ENCODE measurements around the gene PDX1. TPM values are rescaled to one million over a fixed set of nuclear protein-coding genes. Genes with fewer than 3 reads are reported as not detected.

Gene PDX1
- total RNA-seq, 1 experiment from 2014 or later = 3.4 TPM

DNA sequence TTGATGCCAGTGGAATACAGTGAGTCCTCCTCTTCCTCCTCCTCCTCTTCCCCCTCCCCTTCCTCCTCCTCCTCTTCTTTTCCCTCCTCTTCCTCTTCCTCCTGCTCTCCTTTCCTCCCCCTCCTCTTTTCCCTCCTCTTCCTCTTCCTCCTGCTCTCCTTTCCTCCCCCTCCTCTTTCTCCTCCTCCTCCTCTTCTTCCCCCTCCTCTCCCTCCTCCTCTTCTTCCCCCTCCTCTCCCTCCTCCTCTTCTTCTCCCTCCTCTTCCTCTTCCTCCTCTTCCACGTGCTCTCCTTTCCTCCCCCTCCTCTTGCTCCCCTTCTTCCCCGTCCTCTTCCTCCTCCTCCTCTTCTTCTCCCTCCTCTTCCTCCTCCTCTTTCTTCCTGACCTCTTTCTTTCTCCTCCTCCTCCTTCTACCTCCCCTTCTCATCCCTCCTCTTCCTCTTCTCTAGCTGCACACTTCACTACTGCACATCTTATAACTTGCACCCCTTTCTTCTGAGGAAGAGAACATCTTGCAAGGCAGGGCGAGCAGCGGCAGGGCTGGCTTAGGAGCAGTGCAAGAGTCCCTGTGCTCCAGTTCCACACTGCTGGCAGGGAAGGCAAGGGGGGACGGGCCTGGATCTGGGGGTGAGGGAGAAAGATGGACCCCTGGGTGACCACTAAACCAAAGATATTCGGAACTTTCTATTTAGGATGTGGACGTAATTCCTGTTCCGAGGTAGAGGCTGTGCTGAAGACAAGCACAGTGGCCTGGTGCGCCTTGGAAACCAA, 5.6 kb downstream of the PDX1 start:
- DNase-seq (ENCODE audit: low read depth, low spot score) (no peak), ATAC-seq (no peak)
- TF ChIP-seq CTCF (IDR thresholded peaks at IDR 0.05) (no peak), TCF7L2 (IDR thresholded peaks at IDR 0.05; ENCODE audit: low read depth, low read length) (no peak), POLR2AphosphoS5 (IDR thresholded peaks at IDR 0.05; ENCODE audit: low read depth, low read length) (no peak), SIN3A (IDR thresholded peaks at IDR 0.05; ENCODE audit: borderline replicate concordance, insufficient read depth, low read depth, low read length) (no peak)
- TF ChIP-seq, protein P1, sequence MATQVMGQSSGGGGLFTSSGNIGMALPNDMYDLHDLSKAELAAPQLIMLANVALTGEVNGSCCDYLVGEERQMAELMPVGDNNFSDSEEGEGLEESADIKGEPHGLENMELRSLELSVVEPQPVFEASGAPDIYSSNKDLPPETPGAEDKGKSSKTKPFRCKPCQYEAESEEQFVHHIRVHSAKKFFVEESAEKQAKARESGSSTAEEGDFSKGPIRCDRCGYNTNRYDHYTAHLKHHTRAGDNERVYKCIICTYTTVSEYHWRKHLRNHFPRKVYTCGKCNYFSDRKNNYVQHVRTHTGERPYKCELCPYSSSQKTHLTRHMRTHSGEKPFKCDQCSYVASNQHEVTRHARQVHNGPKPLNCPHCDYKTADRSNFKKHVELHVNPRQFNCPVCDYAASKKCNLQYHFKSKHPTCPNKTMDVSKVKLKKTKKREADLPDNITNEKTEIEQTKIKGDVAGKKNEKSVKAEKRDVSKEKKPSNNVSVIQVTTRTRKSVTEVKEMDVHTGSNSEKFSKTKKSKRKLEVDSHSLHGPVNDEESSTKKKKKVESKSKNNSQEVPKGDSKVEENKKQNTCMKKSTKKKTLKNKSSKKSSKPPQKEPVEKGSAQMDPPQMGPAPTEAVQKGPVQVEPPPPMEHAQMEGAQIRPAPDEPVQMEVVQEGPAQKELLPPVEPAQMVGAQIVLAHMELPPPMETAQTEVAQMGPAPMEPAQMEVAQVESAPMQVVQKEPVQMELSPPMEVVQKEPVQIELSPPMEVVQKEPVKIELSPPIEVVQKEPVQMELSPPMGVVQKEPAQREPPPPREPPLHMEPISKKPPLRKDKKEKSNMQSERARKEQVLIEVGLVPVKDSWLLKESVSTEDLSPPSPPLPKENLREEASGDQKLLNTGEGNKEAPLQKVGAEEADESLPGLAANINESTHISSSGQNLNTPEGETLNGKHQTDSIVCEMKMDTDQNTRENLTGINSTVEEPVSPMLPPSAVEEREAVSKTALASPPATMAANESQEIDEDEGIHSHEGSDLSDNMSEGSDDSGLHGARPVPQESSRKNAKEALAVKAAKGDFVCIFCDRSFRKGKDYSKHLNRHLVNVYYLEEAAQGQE (IDR thresholded peaks at IDR 0.05; ENCODE audit: insufficient read depth in 1 of 2, low read depth in 2 of 2, low read length in 1 of 2) = no peak
- BruUV-seq (replicated peaks) = no TSS peak
- ChIA-PET POLR2A (no interaction called here), CTCF (no interaction called here)
- H3K27ac ChIP-seq (ENCODE audit: low read length) = no peak overlapping the region
- no peaks in the 10 kb centered on the region for H3K27me3 ChIP-seq (ENCODE audit: control insufficient read depth, insufficient read depth, low read length)
- H3K9me3 ChIP-seq (ENCODE audit: control insufficient read depth, insufficient read depth, low read depth, low read length) = no peaks in the 10 kb centered on the region
- in situ Hi-C loops (cut with HindIII; ENCODE audit: low pct_unique_long_range_greater_than_20kb, low sequenced_read_pairs) = no loop called here
- no peak overlapping the region for H3K4me3 ChIP-seq (ENCODE audit: low read depth in 2 of 2, low read length in 2 of 2)
- H3K4me1 ChIP-seq (ENCODE audit: control insufficient read depth, insufficient read depth, low read length) = 0 out of 2 replicates have a peak, but pooled peaks cover 3% of the 10 kb centered on the region
- intact Hi-C loops (cut with micrococcal nuclease; ENCODE audit: unreplicated experiment) = no loop called here
- no peaks in the 10 kb centered on the region for H3K36me3 ChIP-seq (ENCODE audit: control insufficient read depth, insufficient read depth, low read length)

DNA sequence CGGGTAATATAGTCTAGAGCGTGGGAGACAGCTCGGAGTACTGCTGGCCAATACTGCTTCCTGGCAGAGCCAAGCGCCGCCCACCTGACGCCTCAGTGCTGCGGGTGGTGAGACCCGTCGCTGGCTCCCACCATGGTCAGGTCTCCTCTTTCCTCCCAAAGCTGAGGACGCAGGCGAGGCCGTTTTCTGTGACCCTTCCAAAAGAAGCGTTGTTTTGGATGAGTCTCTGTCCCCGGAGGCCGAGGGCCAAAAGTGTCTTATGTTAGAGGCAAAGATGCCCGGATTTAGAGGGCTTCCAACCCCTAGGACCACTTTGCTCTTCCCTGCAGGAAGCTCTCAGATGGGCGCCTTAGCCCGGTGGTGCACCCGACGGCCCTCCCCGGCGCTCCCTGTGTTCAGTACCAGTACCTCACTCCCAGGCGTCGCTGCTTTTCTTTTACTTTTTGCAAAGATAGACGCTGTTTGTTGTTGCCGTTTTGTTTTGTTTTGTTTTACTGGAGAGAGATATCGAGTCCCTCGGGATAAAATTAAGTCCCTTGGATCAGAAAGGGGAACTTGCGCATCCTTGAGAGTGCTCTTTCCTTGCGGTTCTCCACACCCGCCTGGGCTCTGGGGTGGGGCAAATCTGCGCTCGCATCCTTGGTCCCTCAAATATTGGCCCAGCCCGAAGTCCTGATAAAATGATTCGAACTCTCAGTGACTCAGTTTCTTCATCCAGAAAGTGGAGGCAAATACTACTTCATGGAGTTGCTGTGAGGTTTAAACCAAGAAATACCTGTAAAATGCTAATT, 7.0 kb downstream of the PDX1 start:
- no peaks in the 10 kb centered on the region for H3K27me3 ChIP-seq (ENCODE audit: control insufficient read depth, insufficient read depth, low read length)
- TF ChIP-seq SIN3A (IDR thresholded peaks at IDR 0.05; ENCODE audit: borderline replicate concordance, insufficient read depth, low read depth, low read length) = no peak
- no peak for TF ChIP-seq POLR2AphosphoS5 (IDR thresholded peaks at IDR 0.05; ENCODE audit: low read depth, low read length)
- TF ChIP-seq, protein P1 (IDR thresholded peaks at IDR 0.05; ENCODE audit: insufficient read depth in 1 of 2, low read depth in 2 of 2, low read length in 1 of 2) = no peak
- TF ChIP-seq TCF7L2 (IDR thresholded peaks at IDR 0.05; ENCODE audit: low read depth, low read length) = no peak
- no peak for TF ChIP-seq CTCF (IDR thresholded peaks at IDR 0.05)
- CTCF ChIA-PET = no interaction called here
- ATAC-seq (no peak), DNase-seq (ENCODE audit: low read depth, low spot score) (no peak)
- in situ Hi-C loops (cut with HindIII; ENCODE audit: low pct_unique_long_range_greater_than_20kb, low sequenced_read_pairs) (no loop called here), intact Hi-C loops (cut with micrococcal nuclease; ENCODE audit: unreplicated experiment) (no loop called here)
- POLR2A ChIA-PET = no interaction called here
- no peak overlapping the region for H3K27ac ChIP-seq (ENCODE audit: low read length)
- 0 out of 2 replicates have a peak, but pooled peaks cover 3% of the 10 kb centered on the region for H3K4me1 ChIP-seq (ENCODE audit: control insufficient read depth, insufficient read depth, low read length)
- no peak overlapping the region for H3K4me3 ChIP-seq (ENCODE audit: low read depth in 2 of 2, low read length in 2 of 2)
- no peaks in the 10 kb centered on the region for H3K36me3 ChIP-seq (ENCODE audit: control insufficient read depth, insufficient read depth, low read length)
- no peaks in the 10 kb centered on the region for H3K9me3 ChIP-seq (ENCODE audit: control insufficient read depth, insufficient read depth, low read depth, low read length)
- BruUV-seq (replicated peaks) = no TSS peak
